Activated T-cell treated with anti-CD3 and anti-CD28 coated beads, Interleukin-2, amount 50 U/mL, for 4 hours (primary cell): Measurements from ENCODE around the gene CCDC187. TPM values are rescaled to one million over a fixed set of nuclear protein-coding genes. Genes with fewer than 3 reads are reported as not detected.

Experiments
- ATAC-seq, 2 donors: fragments of 200-7000 bp; cut with Tn5 transposase; one replicate each; pipeline ENCODE4 v1.10.0; 2021
- DNase-seq: peaks from one replicate; pipeline ENCODE4 v3.0.0-alpha.2; 2020
- H3K27me3 Mint-ChIP-seq: one replicate; pipeline ENCODE4 v1.8.0; 2021; ENCODE audit warnings: low read depth, mixed read lengths
- H3K36me3 Mint-ChIP-seq: one replicate; pipeline ENCODE4 v1.8.0; 2022; ENCODE audit warnings: mixed read lengths; ENCODE audit not compliant: insufficient read depth
- H3K4me1 Mint-ChIP-seq: one replicate; pipeline ENCODE4 v1.8.0; 2021; ENCODE audit warnings: low read depth, mixed read lengths
- H3K4me3 Mint-ChIP-seq: one replicate; pipeline ENCODE4 v1.8.0; 2021; ENCODE audit warnings: mild to moderate bottlenecking, moderate library complexity, mixed read lengths
- H3K9me3 Mint-ChIP-seq: one replicate; pipeline ENCODE4 v1.8.0; 2021; ENCODE audit warnings: mixed read lengths
- total RNA-seq, 3 donors: library from RNA; stranded (reverse); gene quantifications; one replicate each; pipeline ENCODE4 v1.2.1, GENCODE V29; 2021

The CCDC187 gene
- total RNA-seq, 3 donors from 2014 or later = 0.11 TPM; not detected in 2

GRCh38 chr9:136286987-136287379 is 16.9 kb downstream of the CCDC187 start:
- ATAC-seq = no peak

GRCh38 chr9:136286359-136286986 is 17.4 kb downstream of the CCDC187 start:
- ATAC-seq = no peak
- Mint-ChIP-seq H3K36me3 (no peaks in the 10 kb centered on the region), H3K27me3 (peaks cover 5% of the 10 kb centered on the region), H3K4me1 (peaks cover 4% of the 10 kb centered on the region), H3K9me3 (no peaks in the 10 kb centered on the region), H3K4me3 (no peak overlapping the region)
- no peak for DNase-seq

More at GRCh38 chr9:136286987-136287379, 16.9 kb downstream of the CCDC187 start:
- Mint-ChIP-seq H3K9me3 (no peaks in the 10 kb centered on the region), H3K4me1 (peaks cover 4% of the 10 kb centered on the region), H3K27me3 (peaks cover 5% of the 10 kb centered on the region), H3K4me3 (no peak overlapping the region), H3K36me3 (no peaks in the 10 kb centered on the region)
- no peak for DNase-seq

GRCh38 chr9:136285501-136286358 is 18.2 kb downstream of the CCDC187 start:
- H3K4me3 Mint-ChIP-seq = no peak overlapping the region
- ATAC-seq = no peak
- peaks cover 4% of the 10 kb centered on the region for H3K4me1 Mint-ChIP-seq
- no peaks in the 10 kb centered on the region for H3K9me3 Mint-ChIP-seq
- DNase-seq = no peak
- peaks cover 5% of the 10 kb centered on the region for H3K27me3 Mint-ChIP-seq
- H3K36me3 Mint-ChIP-seq = no peaks in the 10 kb centered on the region

- ATAC-seq = no peak
Measured at GRCh38 chr9:136284951-136285350, 18.9 kb downstream of the CCDC187 start.

GRCh38 chr9:136284311-136284710 is 19.6 kb downstream of the CCDC187 start:
- Mint-ChIP-seq H3K4me3 (no peak overlapping the region), H3K36me3 (no peaks in the 10 kb centered on the region), H3K4me1 (peaks cover 4% of the 10 kb centered on the region), H3K27me3 (peaks cover 5% of the 10 kb centered on the region), H3K9me3 (no peaks in the 10 kb centered on the region)
- DNase-seq = no peak
- ATAC-seq = no peak

More at GRCh38 chr9:136284951-136285350, 18.9 kb downstream of the CCDC187 start:
- Mint-ChIP-seq H3K27me3 (peaks cover 5% of the 10 kb centered on the region), H3K9me3 (no peaks in the 10 kb centered on the region), H3K4me3 (no peak overlapping the region), H3K36me3 (no peaks in the 10 kb centered on the region), H3K4me1 (peaks cover 4% of the 10 kb centered on the region)
- no peak for DNase-seq

- ATAC-seq = peak; percentile 93 to 94
- peaks cover 4% of the 10 kb centered on the region for H3K4me1 Mint-ChIP-seq
- H3K4me3 Mint-ChIP-seq = no peak overlapping the region
- H3K36me3 Mint-ChIP-seq = no peaks in the 10 kb centered on the region
- DNase-seq = peak; percentile 68
- no peaks in the 10 kb centered on the region for H3K9me3 Mint-ChIP-seq
- peaks cover 5% of the 10 kb centered on the region for H3K27me3 Mint-ChIP-seq
Measured at GRCh38 chr9:136283291-136284235, 20.3 kb downstream of the CCDC187 start.

GRCh38 chr9:136282272-136282861 is 21.5 kb downstream of the CCDC187 start:
- ATAC-seq = no peak
- H3K4me3 Mint-ChIP-seq = no peak overlapping the region
- DNase-seq = no peak
- no peaks in the 10 kb centered on the region for H3K9me3 Mint-ChIP-seq
- no peaks in the 10 kb centered on the region for H3K36me3 Mint-ChIP-seq
- H3K27me3 Mint-ChIP-seq = peaks cover 5% of the 10 kb centered on the region
- H3K4me1 Mint-ChIP-seq = peaks cover 4% of the 10 kb centered on the region

- DNase-seq (no peak), ATAC-seq (no peak)
- Mint-ChIP-seq H3K9me3 (no peaks in the 10 kb centered on the region), H3K36me3 (no peaks in the 10 kb centered on the region), H3K27me3 (peaks cover 5% of the 10 kb centered on the region), H3K4me3 (no peak overlapping the region), H3K4me1 (peaks cover 4% of the 10 kb centered on the region)
Measured at GRCh38 chr9:136281421-136282271, 22.2 kb downstream of the CCDC187 start.

GRCh38 chr9:136280535-136281315 is 23.2 kb downstream of the CCDC187 start:
- H3K36me3 Mint-ChIP-seq = no peaks in the 10 kb centered on the region
- no peak for DNase-seq
- ATAC-seq = no peak
- H3K9me3 Mint-ChIP-seq = no peaks in the 10 kb centered on the region
- peaks cover 9% of the 10 kb centered on the region for H3K27me3 Mint-ChIP-seq
- H3K4me1 Mint-ChIP-seq = peaks cover 4% of the 10 kb centered on the region
- no peak overlapping the region for H3K4me3 Mint-ChIP-seq

GRCh38 chr9:136279471-136279870 is 24.4 kb downstream of the CCDC187 start:
- no peak for DNase-seq
- no peak for ATAC-seq
- Mint-ChIP-seq H3K9me3 (no peaks in the 10 kb centered on the region), H3K4me1 (peaks cover 4% of the 10 kb centered on the region), H3K27me3 (peaks cover 12% of the 10 kb centered on the region), H3K36me3 (no peaks in the 10 kb centered on the region), H3K4me3 (no peak overlapping the region)

GRCh38 chr9:136278894-136279293 is 25.0 kb downstream of the CCDC187 start:
- H3K27me3 Mint-ChIP-seq = peaks cover 12% of the 10 kb centered on the region
- no peaks in the 10 kb centered on the region for H3K36me3 Mint-ChIP-seq
- H3K4me1 Mint-ChIP-seq = peaks cover 4% of the 10 kb centered on the region
- DNase-seq (no peak), ATAC-seq (no peak)
- no peak overlapping the region for H3K4me3 Mint-ChIP-seq
- no peaks in the 10 kb centered on the region for H3K9me3 Mint-ChIP-seq

- H3K4me1 Mint-ChIP-seq = no peaks in the 10 kb centered on the region
- no peak for ATAC-seq
- no peaks in the 10 kb centered on the region for H3K36me3 Mint-ChIP-seq
- no peak for DNase-seq
- H3K9me3 Mint-ChIP-seq = no peaks in the 10 kb centered on the region
- peaks cover 7% of the 10 kb centered on the region for H3K27me3 Mint-ChIP-seq
- no peak overlapping the region for H3K4me3 Mint-ChIP-seq
Measured at GRCh38 chr9:136278221-136278620, 25.7 kb downstream of the CCDC187 start.
